GM21576 (cell line): ENCODE results near the gene PALM2AKAP2.

Experiments used
- ATAC-seq: cut with Tn5 transposase; IDR thresholded peaks from one replicate; pipeline ENCODE4 v1.9.1; 2021; ENCODE audit warnings: mild to moderate bottlenecking, moderate library complexity; ENCODE audit not compliant: unreplicated experiment

PALM2AKAP2 gene

DNA sequence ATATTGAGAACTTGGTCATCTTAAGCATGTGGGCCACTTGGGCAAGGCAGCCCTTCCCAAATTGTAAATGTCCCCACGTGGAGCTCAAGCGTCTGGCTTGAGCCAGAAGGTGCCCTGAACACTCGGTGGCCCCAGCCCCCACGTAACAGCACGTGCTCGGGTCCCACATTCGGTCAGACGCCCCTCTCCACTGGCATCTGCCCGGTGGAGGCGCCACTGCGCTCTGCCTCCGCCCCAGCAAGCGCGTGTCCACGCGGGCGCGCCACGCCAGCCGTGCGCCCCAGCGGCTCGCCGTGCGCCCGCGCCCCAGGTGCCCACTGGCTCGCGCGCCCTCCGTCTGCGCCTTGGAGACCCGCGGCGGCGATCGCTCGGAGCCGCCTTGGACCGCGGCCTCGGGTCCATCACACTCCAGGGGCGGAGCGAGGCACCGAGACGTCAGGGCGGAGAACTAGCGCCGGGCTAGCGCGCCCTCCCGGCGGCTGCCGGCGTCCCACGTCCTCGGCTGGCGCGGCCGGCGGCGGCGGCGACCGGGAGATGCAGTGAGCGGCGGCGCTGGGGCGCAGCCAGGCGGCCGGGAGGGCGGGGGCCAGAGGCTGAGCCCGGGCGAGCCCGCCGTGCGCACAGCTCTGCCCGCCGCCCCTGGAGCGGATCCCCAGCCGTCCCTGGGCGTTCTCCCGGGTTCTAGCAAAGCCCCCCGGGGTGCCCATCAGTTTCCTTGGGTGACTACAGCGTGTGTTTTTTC lies at the start of gene PALM2AKAP2:
Gene PALM2AKAP2, plus strand, starts transcription at position 488 of the 742 bp plus-strand sequence. CDS start 291 bp downstream, outside the sequence.
- no peak for ATAC-seq

DNA sequence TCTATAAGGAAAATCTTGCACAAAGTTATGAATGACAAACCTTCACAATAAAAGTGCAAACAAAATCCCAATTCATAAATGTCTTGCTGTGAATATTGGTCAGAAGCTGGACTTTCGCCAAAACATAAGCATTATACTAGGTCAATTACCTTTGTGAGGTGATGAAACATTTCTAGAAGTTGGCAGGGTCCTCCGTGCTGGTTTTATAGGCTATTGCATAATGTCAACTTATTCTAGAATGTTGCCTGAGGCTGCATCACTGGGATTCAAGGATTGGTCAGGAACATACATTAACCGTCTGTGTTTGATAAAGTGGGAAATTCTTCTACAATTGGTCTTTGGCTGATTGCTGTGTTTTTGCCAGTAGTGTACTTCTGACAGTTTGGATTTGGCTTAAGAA lies 49.8 kb upstream of the PALM2AKAP2 start:
- no peak for ATAC-seq

DNA sequence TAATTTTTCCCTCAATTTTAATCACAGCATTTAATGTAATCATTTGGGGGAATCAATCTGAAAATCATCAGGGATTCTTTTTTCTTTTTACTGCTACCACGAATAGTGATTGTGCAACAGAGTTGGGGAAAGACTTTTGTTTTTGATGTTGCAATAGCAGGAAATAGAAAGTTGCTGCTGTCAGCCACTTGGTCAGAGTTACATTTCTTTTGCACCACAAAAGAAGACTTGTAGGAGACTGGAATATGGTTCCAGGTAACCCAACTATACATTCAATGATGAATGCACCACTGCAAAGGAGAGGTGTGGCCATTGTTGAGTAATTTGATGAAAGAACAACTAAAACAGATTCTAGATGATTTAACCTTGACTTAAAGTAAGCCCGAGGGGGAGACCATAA lies 46.3 kb upstream of the PALM2AKAP2 start:
- no peak for ATAC-seq

GRCh38 chr9:109734814-109735213 lies 45.2 kb upstream of the PALM2AKAP2 start:
- ATAC-seq: no peak

DNA sequence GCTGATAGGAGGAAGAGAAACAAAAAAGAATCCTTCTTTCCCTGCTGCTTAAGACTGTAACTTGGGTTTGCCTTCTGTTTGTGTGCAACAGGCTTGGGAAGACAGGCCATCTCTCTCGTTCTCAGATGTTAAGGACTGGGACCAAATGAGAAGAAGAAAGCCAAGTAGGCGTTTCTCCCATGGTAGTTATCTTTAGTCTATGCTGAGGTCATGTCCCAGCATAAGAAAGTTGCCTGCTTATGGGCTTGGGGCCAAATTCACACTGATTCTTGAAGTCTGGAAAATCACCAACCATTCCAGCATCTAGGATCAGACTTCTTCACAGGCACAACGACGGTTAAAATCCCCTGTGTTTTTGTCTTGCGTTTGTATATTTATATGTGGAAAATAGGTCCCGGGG lies 44.2 kb upstream of the PALM2AKAP2 start:
- ATAC-seq: no peak

DNA sequence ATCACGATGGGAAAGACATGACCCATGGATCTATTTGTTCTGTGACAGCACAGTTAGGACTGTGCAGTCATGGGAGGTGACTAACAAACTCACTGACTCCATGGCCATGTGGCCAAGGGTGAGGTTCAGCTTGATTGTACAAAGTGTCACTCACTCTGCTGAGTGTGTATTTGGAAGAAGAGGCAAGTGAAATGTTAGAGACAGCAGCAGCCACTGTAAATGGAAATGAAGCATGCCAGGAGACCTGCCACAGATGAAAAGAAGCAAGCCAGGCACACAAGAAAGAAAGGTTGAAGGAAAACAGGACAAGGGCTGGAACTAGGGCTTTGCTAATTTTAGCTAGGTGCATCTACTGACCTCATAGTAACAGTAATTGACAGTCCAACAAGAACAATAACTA lies 42.7 kb upstream of the PALM2AKAP2 start:
- no peak for ATAC-seq

GRCh38 chr9:109739760-109740159 lies 40.2 kb upstream of the PALM2AKAP2 start:
- no peak for ATAC-seq

- ATAC-seq: no peak
These were observed 37.1 kb upstream of the PALM2AKAP2 start for GRCh38 chr9:109742776-109743348.

DNA sequence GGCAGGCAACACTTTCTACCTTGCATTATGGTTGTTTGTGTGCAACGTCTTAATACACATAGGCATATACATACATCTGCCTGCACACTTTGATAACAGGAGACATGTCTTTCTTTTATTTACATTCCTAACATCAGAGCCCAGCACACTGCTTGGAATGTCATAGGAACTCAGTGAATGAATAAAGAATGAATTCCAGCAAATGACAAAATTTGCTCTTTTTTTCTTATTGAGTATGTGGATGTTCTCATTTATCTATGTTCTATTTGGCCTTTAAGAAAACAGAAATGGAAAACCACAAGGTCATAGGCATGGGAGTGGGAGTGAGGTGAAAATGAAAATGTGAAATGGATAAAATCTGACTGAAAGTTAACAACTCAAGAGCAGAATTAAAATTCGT lies 36.3 kb upstream of the PALM2AKAP2 start:
- ATAC-seq: no peak

DNA sequence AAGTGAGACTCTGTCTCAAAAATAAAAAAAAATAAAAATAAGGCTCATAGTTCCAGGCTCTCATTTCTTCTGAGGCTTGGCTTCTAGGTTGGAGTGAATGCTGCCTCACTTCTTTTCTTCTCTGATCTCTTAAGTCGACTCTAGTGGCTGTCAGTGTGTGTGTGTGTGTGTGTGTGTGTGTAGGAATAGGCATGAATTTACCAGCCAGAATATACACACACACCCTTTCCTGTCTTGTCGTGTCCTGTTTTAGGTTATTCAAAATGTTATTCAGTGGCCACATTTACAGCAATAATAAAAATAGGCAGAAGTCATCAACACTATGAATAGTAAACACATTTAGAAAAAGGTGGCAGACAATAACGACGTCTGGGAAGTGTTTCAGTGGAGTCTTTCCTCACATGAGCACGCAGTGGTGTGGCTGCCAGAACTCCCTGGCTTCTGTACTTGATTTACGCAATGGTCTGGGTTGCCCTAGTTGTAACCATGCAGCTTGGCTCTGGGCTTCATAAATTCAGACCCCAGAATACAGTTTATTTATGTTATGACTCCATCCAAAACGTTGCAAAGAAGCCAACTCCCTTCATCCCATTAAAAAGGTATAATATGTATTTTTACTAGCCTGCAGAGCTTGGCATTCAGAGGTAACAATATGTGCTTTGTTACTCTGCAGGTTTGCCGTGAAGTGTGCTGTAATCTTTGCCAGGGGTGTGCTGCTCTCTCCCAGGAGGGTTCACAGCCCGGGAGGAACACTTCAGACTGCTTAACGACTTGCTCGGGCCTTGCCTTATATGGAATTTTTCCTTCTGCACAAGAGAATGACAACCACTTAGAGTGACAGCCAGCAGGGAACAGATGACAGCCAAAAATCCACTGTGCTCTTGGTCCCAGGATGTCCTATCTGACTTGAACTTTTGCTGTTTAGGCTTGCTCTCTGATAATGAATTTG lies 34.4 kb upstream of the PALM2AKAP2 start:
- no peak for ATAC-seq

GRCh38 chr9:109751253-109751652 lies 28.7 kb upstream of the PALM2AKAP2 start:
- ATAC-seq: no peak

DNA sequence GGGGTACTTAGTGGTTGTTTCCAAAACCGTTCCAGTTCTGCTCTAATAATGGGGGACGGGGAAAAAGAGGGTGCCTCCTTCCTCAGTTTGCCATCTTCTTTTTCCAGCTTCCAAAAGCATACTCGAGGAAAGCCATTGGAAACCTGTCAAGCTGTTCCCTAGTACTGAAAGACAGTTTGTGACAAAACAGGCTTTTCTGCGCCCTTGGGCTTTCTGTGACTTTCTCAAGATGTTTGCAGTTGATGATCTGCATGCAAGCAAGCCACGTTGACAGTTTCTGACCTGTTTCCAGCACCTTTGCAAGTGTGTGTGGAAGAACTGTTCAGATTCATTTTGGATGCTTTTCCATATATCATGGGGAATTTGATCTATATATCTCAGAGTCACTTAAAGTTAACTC lies 26.7 kb upstream of the PALM2AKAP2 start:
- no peak for ATAC-seq

DNA sequence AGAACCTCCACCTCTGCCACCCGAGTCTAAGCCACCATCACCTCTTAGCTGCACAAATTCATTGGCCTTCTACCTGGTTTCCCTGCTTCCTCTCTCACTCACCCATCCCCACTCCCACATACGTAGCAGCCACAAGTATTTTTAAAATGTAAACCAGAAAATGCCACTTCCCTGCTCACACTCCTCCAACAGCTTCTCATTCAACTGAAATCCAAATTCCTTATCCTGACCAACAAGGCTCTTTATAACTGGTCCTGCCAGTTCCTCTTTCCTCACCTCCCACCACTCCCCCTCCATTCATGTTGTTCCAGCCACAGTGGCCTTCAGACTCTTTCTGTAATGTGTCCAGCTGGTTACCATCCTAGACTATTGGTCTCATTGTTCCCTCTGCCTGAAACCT lies 25.0 kb upstream of the PALM2AKAP2 start:
- no peak for ATAC-seq

DNA sequence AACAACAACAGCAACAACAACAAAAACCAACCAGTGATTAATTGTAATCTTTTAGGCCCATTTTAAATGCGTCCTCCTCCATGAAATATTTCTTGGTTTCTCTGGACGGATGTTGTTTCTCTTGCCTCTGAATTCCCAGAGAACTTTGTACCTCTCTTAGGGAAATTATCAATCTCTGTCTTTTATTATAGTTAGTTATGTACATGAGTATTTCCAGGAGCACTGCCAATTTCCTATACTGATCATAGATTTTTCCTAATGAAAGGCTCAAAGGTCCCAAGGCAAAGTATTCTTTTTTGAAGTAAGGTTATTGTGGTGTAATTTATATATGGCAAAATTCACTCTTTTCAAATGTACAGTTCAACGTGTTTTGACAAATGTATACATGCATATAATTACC lies 20.4 kb upstream of the PALM2AKAP2 start:
- no peak for ATAC-seq

GRCh38 chr9:109765278-109765677 lies 14.7 kb upstream of the PALM2AKAP2 start:
- ATAC-seq: no peak

DNA sequence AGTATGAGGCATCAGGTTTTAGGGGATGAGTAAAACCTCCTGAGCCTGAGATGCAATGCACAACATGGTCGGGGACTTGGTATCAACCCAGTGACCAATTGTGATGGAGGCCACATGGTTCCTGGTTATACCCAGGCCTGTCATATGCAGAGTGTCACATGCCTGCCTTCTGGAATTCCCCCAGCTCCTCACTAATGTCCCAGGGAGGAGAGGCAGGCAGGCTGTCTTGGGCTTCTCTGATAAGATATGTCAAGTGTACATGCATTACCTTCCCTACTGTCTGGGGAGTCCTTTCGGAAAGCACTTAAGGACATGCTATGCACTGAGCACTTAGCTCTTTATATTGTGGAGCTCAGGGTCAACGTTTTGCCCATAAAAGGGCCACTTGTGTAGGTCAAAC lies 14.2 kb upstream of the PALM2AKAP2 start:
- no peak for ATAC-seq

GRCh38 chr9:109766351-109766750 lies 13.6 kb upstream of the PALM2AKAP2 start:
- no peak for ATAC-seq

GRCh38 chr9:109767404-109767803 lies 12.6 kb upstream of the PALM2AKAP2 start:
- ATAC-seq: no peak

- no peak for ATAC-seq
These were observed 12.2 kb upstream of the PALM2AKAP2 start for GRCh38 chr9:109767814-109768213.

DNA sequence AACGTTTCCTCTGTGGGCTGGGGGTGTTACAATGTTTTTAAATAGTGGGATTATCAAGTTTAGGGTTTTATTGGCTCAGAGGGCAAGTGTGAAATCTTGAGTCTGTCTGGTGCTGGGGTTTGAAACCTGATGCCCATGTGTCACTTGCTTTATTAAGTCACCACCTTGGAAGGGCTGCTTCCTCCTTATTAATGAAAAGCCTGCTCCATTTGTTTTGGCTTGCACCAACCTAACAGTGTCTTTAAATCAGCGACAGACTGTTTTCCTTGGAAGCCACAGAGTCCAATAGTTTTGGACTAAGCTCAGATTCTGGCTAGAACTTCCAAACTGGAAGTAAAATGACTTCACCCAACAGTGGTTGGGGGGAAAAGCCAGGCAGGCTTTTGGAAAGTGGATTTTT lies 10.7 kb upstream of the PALM2AKAP2 start:
- no peak for ATAC-seq

DNA sequence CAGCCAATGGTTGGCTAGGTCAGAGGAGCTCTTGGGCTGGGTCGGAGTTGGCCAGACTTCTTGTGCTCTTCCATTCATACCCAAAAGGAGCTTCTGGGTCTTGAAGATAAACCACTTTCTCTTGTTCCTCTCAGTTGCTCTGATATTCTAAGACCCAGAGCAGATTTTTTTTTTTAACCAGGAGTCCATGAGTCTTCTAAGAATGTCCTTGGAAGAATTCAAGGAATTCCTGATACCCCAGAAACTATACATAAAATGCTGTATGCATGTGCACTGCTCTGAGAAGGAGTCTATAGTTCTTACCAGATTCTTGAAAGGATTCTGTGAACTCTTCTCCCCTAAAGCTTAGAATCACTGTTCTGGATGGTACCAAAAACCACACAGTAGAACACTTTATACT lies 9.9 kb upstream of the PALM2AKAP2 start:
- no peak for ATAC-seq

DNA sequence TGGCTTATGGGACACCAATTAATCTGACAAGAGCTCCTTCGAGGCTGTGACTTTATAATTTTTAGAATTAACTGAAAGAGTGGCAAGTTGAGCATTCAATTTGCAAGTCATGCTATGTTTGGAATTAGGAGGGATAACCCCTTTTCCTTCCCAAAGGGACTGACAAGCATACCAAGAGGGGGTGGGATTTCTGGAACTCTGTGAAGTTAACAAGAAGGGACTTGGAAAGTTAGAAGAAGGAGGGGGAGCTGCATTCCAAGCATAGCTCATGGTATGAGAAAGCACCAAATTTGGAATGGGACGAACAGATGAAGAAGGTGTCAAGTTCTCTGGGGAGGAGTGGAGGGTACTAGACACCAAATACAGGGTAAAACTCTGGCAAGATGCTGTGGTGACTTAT lies 8.9 kb upstream of the PALM2AKAP2 start:
- ATAC-seq: no peak
